Measurements from ENCODE around the gene CCDC117.
"Not testable (repeated sequence)": the region's sequence is repeated elsewhere in the genome, so short reads cannot be mapped to it uniquely, and the experiment has no call there.

Gene CCDC117

DNA sequence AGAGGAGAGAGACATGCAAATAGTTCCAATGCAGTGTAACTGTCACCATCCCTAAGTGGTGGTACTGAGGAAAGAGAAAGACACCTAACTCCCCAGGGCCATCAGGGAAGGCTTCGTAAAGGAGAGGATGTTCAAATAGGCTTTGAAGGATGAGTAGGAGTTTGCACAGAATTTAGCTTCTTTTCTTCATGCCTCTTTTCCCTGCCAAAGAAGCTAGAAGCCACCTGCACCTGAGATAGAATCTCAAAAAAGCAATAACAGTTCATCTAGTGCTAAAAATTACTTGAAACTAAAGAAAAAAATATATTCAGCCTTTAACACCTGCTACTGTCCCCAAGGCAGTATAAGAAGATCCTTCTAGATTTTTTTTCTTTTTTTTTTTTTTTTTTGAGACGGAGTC, 44.6 kb downstream of the CCDC117 start:
- Histone ChIP-seq H4K20me1 (no peaks in the 10 kb centered on the region), H3K4me2 (peak overlapping the region; percentile 79 to 99 (median 91); a peak in 21 of 22 replicates), H3K4me1 (peaks cover 99 to 100% (median 100%) of the 10 kb centered on the region in 10 experiments), H3K4me3 (no peak overlapping the region), H3K27me3 (no peaks in the 10 kb centered on the region), H3K9me3 (replicated peaks in 1 of 11) (no peaks in the 10 kb centered on the region), H3K9ac (peak overlapping the region in 4 of 11 experiments; percentile 3 to 89 (median 36); a peak in 5 of 22 replicates), H3K27ac (peak overlapping the region in 10 of 11 experiments; percentile 68 to 100 (median 96); a peak in 17 of 22 replicates), H3K36me3 (no peaks in the 10 kb centered on the region)
- no peak for TF ChIP-seq Cebpa-rat (IDR thresholded peaks at IDR 0.05)

DNA sequence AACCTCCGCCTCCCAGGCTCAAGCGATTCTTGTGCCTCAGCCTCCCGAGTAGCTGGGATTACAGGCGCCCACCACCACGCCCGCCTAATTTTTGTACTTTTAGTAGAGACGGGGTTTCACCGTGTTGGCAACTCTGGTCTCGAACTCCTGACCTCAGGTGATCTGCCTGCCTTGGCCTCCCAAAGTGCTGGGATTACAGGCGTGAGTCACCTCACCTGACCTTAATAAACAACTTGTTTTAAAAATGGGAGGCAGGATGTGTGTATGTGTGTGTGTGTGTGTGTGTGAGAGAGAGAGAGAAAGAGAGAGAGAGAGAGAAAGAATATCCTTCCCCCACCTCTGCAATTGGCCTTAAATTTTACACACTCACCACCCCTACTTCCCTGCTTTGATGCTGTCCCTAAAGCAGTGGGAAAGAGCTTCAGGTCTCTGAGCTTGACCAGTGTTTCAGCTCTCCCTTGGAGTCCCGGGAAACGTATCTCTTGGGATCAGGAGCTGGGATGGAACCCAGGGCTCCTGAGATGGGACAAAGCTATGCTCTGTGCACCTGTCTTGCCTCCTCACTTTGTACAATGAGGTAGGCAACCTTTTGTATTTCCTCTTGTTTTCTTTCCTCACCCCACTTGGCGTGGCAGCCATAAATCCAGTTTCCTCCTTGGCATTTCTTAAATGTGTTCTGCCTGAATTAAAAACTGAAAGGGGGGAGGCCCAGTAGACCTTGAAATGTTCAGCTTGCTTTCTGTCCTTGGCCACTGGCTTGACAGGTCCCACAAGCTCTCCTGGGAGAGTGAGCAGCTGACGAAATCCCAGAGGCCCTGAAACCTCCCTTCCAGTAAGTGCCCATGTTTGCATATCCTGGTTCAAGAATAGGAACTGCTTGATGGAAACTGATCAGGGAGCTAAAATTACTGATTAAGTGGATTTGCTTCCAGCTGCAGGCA, 45.7 kb downstream of the CCDC117 start:
- peak in 2 of 11 experiments; percentile 12 to 18; a peak in 1 of 22 replicates for TF ChIP-seq Cebpa-rat (IDR thresholded peaks at IDR 0.05)
- Histone ChIP-seq H3K27ac (peak overlapping the region; percentile 68 to 99 (median 91)), H3K4me1 (peaks cover 99 to 100% (median 100%) of the 10 kb centered on the region in 10 experiments), H3K9me3 (replicated peaks in 1 of 11) (no peaks in the 10 kb centered on the region), H3K36me3 (no peaks in the 10 kb centered on the region), H3K4me2 (peak overlapping the region; percentile 79 to 99 (median 91)), H3K4me3 (peak overlapping the region; percentile 1 to 58 (median 17); a peak in 12 of 20 replicates), H3K27me3 (no peaks in the 10 kb centered on the region), H3K9ac (peak overlapping the region; percentile 57 to 79 (median 73)), H4K20me1 (no peaks in the 10 kb centered on the region)

DNA sequence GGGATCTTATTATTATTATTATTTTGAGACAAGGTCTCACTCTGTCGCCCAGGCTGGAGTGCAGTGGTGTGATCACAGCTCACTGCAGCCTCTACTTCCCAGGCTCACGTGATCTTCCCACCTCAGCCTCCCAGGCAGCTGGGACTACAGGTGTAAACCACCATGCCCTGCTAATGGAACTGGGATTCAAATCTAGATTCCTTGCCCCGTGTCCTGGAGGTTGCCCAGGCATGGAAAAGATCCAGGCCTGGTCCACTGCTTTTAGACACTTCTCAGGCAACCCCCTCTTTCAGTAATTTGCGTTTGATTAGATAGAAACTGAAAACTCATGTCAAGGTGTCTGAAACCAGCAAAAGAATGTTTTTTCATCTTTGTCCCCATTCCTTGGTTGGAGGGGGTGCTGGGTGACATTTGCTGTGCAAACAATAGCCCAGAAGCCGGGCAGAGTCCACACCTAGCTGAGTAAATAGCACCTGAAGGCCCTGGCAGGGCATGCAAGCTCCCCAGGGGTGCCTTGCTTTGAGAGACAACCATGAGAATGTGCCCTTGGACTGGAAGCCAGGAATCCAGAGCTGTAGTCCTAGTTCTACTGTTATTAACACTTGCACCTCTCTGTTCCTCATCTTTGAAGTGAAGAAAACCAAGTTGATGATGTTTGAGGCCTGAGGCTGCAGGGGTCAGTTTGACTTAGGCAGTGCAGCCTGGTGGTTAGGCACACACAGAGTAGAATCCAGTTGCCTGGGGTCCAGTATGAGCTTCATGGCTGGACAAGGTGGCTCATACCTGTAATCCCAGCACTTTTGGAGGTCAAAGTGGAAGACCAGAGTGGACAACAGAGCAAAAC, 47.0 kb downstream of the CCDC117 start:
- Histone ChIP-seq H3K36me3 (peaks cover 0 to 3% (median 0%) of the 10 kb centered on the region in 11 experiments; a peak in 1 of 22 replicates), H3K27ac (peak overlapping the region; percentile 68 to 99 (median 91); a peak in 21 of 22 replicates), H3K27me3 (no peaks in the 10 kb centered on the region), H3K9me3 (replicated peaks in 1 of 11) (no peaks in the 10 kb centered on the region), H3K4me1 (peaks cover 93 to 100% (median 95%) of the 10 kb centered on the region in 10 experiments), H3K4me2 (peak overlapping the region; percentile 79 to 99 (median 91)), H3K9ac (peak overlapping the region; percentile 57 to 79 (median 73); a peak in 20 of 22 replicates), H3K4me3 (peak overlapping the region in 4 of 10 experiments; percentile 12 to 58 (median 40); a peak in 2 of 20 replicates), H4K20me1 (no peaks in the 10 kb centered on the region)
- no peak for TF ChIP-seq Cebpa-rat (IDR thresholded peaks at IDR 0.05)

DNA sequence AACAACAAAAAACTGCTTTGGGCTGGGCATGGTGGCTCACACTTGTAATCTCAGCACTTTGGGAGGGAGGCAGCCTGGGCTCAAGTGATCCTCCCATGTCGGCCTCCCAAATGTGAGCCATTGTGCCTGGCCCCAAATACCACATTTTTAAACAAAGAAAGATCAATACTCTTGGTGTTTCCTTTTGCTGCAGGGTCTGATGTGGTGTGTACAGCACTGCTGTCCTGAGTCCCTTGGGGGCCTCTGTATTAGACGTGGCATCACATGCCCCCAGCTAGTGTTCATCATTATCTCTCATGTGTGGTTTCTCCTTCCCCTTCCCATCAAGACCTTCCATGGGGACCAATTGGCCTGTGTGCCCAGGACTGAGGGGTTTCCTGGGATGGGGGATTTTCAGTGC, 48.4 kb downstream of the CCDC117 start:
- Histone ChIP-seq H3K27me3 (no peaks in the 10 kb centered on the region), H3K4me3 (no peak overlapping the region), H3K4me2 (peak overlapping the region; percentile 79 to 99 (median 91); a peak in 21 of 22 replicates), H3K27ac (peak overlapping the region in 9 of 11 experiments; percentile 68 to 99 (median 95); a peak in 15 of 22 replicates), H4K20me1 (no peaks in the 10 kb centered on the region), H3K4me1 (peaks cover 79 to 86% (median 81%) of the 10 kb centered on the region in 10 experiments), H3K9ac (peak overlapping the region in 6 of 11 experiments; percentile 1 to 40 (median 26); a peak in 7 of 22 replicates), H3K36me3 (peaks cover 0 to 11% (median 0%) of the 10 kb centered on the region in 11 experiments; a peak in 2 of 22 replicates), H3K9me3 (replicated peaks in 1 of 11) (peaks cover 0 to 4% (median 0%) of the 10 kb centered on the region in 11 experiments; a peak in 6 of 22 replicates)
- no peak for TF ChIP-seq Cebpa-rat (IDR thresholded peaks at IDR 0.05)

DNA sequence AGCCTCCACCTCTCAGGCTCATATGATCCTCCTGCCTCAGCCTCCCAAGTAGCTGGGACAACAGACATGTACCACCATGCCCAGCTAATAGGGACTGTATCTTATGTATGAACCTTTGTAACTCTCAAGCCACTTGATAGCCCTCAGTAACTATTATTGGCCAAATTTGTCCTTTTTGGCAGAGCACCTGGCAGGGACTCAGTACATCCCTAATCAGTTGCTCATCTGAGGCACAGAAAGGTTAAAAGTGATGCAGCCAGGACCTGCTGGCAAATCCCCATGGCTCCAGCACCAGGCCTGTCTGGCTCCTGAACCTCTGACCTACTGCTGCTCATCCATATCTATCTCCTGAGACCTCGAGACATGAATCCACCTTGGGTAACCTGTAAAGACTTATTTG, 49.0 kb downstream of the CCDC117 start:
- Histone ChIP-seq H3K27ac (peak overlapping the region in 8 of 11 experiments; percentile 5 to 99 (median 69); a peak in 9 of 22 replicates), H3K27me3 (no peaks in the 10 kb centered on the region), H3K4me1 (peaks cover 73 to 80% (median 75%) of the 10 kb centered on the region in 10 experiments), H4K20me1 (no peaks in the 10 kb centered on the region), H3K4me2 (peak overlapping the region; percentile 79 to 99 (median 91); a peak in 21 of 22 replicates), H3K9me3 (replicated peaks in 1 of 11) (peaks cover 0 to 5% (median 1%) of the 10 kb centered on the region in 11 experiments; a peak in 6 of 22 replicates), H3K36me3 (peaks cover 0 to 11% (median 0%) of the 10 kb centered on the region in 11 experiments; a peak in 2 of 22 replicates), H3K9ac (no peak overlapping the region; a peak in 1 of 22 replicates), H3K4me3 (no peak overlapping the region)
- no peak for TF ChIP-seq Cebpa-rat (IDR thresholded peaks at IDR 0.05)

DNA sequence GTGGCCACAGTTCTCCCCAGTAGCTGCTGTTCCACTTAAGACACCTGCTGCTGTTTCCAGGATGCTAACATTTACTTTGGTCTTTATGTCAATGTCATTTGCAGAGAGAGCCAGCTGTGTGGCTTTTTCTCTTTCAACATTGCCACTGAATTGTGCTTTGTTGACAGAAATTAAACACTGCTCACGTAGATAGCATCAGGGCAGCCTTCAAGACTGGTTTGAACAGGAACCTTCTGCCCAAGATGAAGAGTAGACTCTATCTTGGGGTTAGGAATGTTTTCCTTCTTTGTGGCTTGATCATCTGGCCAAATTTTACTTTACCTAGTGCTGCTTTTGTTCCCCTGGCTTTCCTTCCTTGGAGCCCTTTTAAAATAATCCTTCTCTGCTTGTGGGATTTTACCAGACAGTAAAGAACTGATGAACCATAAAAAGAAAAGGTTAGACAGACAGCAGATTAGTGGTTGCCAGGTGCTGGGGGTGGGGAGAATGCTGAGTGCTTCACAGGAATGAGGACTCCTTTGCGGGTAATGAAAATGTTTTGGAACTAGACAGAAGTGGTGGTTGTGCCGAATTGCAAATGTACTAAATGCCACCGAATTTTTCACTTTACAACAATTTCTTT, 50.5 kb downstream of the CCDC117 start:
- no peak for TF ChIP-seq Cebpa-rat (IDR thresholded peaks at IDR 0.05)
- no peak overlapping the region for H3K4me3 ChIP-seq
- H4K20me1 ChIP-seq = no peaks in the 10 kb centered on the region
- H3K4me1 ChIP-seq = peaks cover 64 to 79% (median 72%) of the 10 kb centered on the region in 10 experiments
- no peaks in the 10 kb centered on the region for H3K27me3 ChIP-seq
- H3K4me2 ChIP-seq = peak overlapping the region; percentile 79 to 99 (median 91)
- H3K9me3 ChIP-seq (replicated peaks in 1 of 11) = peaks cover 0 to 15% (median 8%) of the 10 kb centered on the region in 11 experiments; a peak in 13 of 22 replicates
- peak overlapping the region in 9 of 11 experiments; percentile 1 to 58 (median 16); a peak in 8 of 22 replicates for H3K27ac ChIP-seq
- H3K9ac ChIP-seq = peak overlapping the region in 5 of 11 experiments; percentile 10 to 56 (median 23); a peak in 7 of 22 replicates
- peaks cover 0 to 15% (median 0%) of the 10 kb centered on the region in 11 experiments; a peak in 3 of 22 replicates for H3K36me3 ChIP-seq

DNA sequence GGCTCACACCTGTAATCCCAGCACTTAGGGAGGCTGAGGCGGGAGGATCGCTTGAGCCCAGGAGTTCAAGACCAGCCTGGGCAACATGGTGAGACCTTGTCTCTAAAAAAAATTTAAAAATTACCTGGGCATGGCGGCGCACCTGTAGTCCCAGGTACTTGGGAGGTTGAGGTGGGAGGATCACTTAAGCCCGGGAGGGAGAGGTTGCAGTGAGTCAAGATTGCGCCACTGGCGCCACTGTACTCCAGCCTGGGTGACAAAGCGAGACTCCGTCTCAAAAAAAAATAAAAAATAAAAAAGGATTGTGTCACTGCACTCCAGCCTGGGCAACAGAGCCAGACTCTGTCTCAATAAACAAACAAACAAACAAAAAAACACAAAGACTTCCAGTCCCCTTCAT, 52.0 kb downstream of the CCDC117 start:
- H3K4me2 ChIP-seq, H3K9ac ChIP-seq, H3K27ac ChIP-seq, H3K4me3 ChIP-seq, H4K20me1 ChIP-seq, H3K27me3 ChIP-seq: not testable (repeated sequence)
- H3K4me1 ChIP-seq = peaks cover 63 to 78% (median 70%) of the 10 kb centered on the region in 10 experiments
- peaks cover 0 to 15% (median 8%) of the 10 kb centered on the region in 11 experiments; a peak in 13 of 22 replicates for H3K9me3 ChIP-seq (replicated peaks in 1 of 11)
- H3K36me3 ChIP-seq = peaks cover 0 to 15% (median 0%) of the 10 kb centered on the region in 11 experiments; a peak in 3 of 22 replicates

DNA sequence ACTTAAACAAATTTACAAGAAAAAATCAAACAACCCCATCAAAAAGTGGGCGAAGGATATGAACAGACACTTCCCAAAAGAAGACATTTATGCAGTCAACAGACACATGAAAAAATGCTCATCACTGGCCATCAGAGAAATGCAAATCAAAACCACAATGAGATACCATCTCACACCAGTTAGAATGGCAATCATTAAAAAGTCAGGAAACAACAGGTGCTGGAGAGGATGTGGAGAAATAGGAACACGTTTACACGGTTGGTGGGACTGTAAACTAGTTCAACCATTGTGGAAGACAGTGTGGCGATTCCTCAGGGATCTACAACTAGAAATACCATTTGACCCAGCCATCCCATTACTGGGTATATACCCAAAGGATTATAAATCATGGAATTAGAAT, 53.9 kb downstream of the CCDC117 start:
- peak overlapping the region in 6 of 11 experiments; percentile 4 to 66 (median 44); a peak in 7 of 22 replicates for H3K4me2 ChIP-seq
- not testable (repeated sequence) for H3K27me3 ChIP-seq, H3K4me3 ChIP-seq, H4K20me1 ChIP-seq, H3K9ac ChIP-seq
- peaks cover 0 to 15% (median 0%) of the 10 kb centered on the region in 11 experiments; a peak in 3 of 22 replicates for H3K36me3 ChIP-seq
- peaks cover 0 to 15% (median 8%) of the 10 kb centered on the region in 11 experiments; a peak in 13 of 22 replicates for H3K9me3 ChIP-seq (replicated peaks in 1 of 11)
- H3K27ac ChIP-seq = peak overlapping the region in 4 of 11 experiments; percentile 15 to 28 (median 24); a peak in 2 of 22 replicates
- peaks cover 43 to 67% (median 60%) of the 10 kb centered on the region in 10 experiments for H3K4me1 ChIP-seq

All from BLaER1 treated with 17β-estradiol and CSF1 and Interleukin-3, amounts not matched to agents 10 nM and 100 nM (cell line).